Head of caudate nucleus (tissue), 42 donors: ENCODE data around the gene ZBTB17.

Experiments used
- DNase-seq, 42 donors: peaks; one replicate each; pipeline versions ENCODE4 v3.0.0 to v3.0.0-alpha.2; 2020 to 2021; ENCODE audit warnings: mixed read lengths in 7 of 42
- intact Hi-C: fragments of 100-400 bp; cut with DNase I; formaldehyde crosslinking; loops from one replicate; pipeline ENCODE4 v1.15.0; 2022

Gene ZBTB17

GRCh38 chr1:15966081-15966955 is 9.6 kb downstream of the ZBTB17 start:
- intact Hi-C loops = loop anchor here (5.0 kb wide), 1 partner anchor 129 kb away; no protein-coding TSS in a partner anchor
- DNase-seq = peak in 21 of 42 donors; percentile 22 to 76 (median 44)

GRCh38 chr1:15965228-15965767 is 10.6 kb downstream of the ZBTB17 start:
- DNase-seq = peak in 41 of 42 donors; percentile 44 to 92 (median 78)
- intact Hi-C loops = loop anchor here (5.0 kb wide), 1 partner anchor 128 kb away; no protein-coding TSS in a partner anchor

GRCh38 chr1:15963968-15964648 is 11.8 kb downstream of the ZBTB17 start:
- DNase-seq = no peak
- intact Hi-C loops = no loop called here

GRCh38 chr1:15963363-15963967 is 12.4 kb downstream of the ZBTB17 start:
- intact Hi-C loops = no loop called here

GRCh38 chr1:15962671-15963362 is 13.1 kb downstream of the ZBTB17 start:
- DNase-seq = peak in 1 of 42 donors; percentile 10
- intact Hi-C loops = no loop called here

More at GRCh38 chr1:15963363-15963967, 12.4 kb downstream of the ZBTB17 start:
- peak in 1 of 42 donors; percentile 22 for DNase-seq

GRCh38 chr1:15962176-15962575 is 13.7 kb downstream of the ZBTB17 start:
- peak in 8 of 42 donors; percentile 11 to 70 (median 56) for DNase-seq
- intact Hi-C loops = no loop called here

- peak in 1 of 42 donors; percentile 23 for DNase-seq
- intact Hi-C loops = no loop called here
Observed at GRCh38 chr1:15961492-15961891, 14.4 kb downstream of the ZBTB17 start.

GRCh38 chr1:15960808-15961207 is 15.1 kb downstream of the ZBTB17 start:
- intact Hi-C loops = no loop called here
- DNase-seq = peak in 1 of 42 donors; percentile 19

- DNase-seq = peak in 2 of 42 donors; percentile 14 to 22
- intact Hi-C loops = no loop called here
Observed at GRCh38 chr1:15959827-15960446, 16.0 kb downstream of the ZBTB17 start.

GRCh38 chr1:15959424-15959823 is 16.5 kb downstream of the ZBTB17 start:
- peak in 3 of 42 donors; percentile 2 to 12 (median 3) for DNase-seq
- intact Hi-C loops = no loop called here

- intact Hi-C loops = no loop called here
- peak in 4 of 42 donors; percentile 3 to 25 (median 18) for DNase-seq
Observed at GRCh38 chr1:15958793-15959192, 17.1 kb downstream of the ZBTB17 start.

GRCh38 chr1:15958111-15958510 is 17.8 kb downstream of the ZBTB17 start:
- DNase-seq = peak in 2 of 42 donors; percentile 1 to 10

GRCh38 chr1:15957221-15958095 is 18.4 kb downstream of the ZBTB17 start:
- intact Hi-C loops = no loop called here
- peak in 5 of 42 donors; percentile 10 to 40 (median 14) for DNase-seq

More at GRCh38 chr1:15958111-15958510, 17.8 kb downstream of the ZBTB17 start:
- intact Hi-C loops = no loop called here

GRCh38 chr1:15956150-15956549 is 19.8 kb downstream of the ZBTB17 start:
- DNase-seq = no peak
- intact Hi-C loops = no loop called here

- intact Hi-C loops = no loop called here
- DNase-seq = no peak
Observed at GRCh38 chr1:15955552-15955951, 20.3 kb downstream of the ZBTB17 start.

- intact Hi-C loops = no loop called here
Observed at GRCh38 chr1:15954316-15954715, 21.6 kb downstream of the ZBTB17 start.

GRCh38 chr1:15953791-15954241 is 22.1 kb downstream of the ZBTB17 start:
- intact Hi-C loops = no loop called here
- DNase-seq = peak in 3 of 42 donors; percentile 6 to 18 (median 7)

More at GRCh38 chr1:15954316-15954715, 21.6 kb downstream of the ZBTB17 start:
- DNase-seq = peak in 1 of 42 donors; percentile 3
